CD4-positive, alpha-beta T cell treated with Interferon gamma for 1 hour (primary cell): Measurements from ENCODE around the gene CD27.
"Not testable (repeated sequence)": the region's sequence is repeated elsewhere in the genome, so short reads cannot be mapped to it uniquely, and the experiment has no call there.

ENCODE experiments used
- DNase-seq: peaks from one replicate; pipeline ENCODE4 v3.0.0-alpha.2; 2020

The CD27 gene

DNA sequence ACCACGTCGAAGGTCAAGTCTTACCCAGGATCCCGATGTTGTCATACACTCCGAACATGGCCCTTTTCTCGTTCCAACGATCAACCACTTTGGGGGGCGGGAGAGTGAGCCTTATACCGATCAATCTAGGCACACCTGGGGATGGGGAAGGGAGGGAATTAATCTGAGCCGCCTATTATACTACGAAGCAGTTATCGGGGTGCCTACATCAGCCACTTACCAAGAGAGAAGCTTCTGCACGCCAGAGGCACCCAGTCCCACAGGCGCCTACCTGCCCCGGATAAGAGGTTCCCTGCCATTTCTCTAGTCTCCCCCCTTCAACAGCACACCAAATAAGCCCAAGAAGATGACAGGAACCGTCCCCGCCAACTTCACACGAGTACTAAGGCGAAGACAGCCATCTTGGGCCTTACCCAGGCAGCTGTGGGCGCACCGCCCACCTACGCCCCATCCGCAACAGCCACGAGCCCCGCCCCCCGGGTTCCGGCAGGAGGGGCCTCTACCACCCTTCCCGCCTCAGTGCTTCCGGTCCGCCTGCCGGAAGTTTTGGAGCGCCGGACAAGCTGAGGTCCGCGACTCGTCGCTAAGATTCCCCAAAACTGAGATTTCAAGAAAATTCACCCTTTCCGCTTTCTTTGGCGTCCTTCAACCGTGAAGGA, 48.2 kb downstream of the CD27 start, which contains the start of gene MRPL51:
TSS of gene MRPL51 (minus strand) at position 425 of the 659 bp plus-strand sequence. CDS start at position 299, 126 bp downstream.
- peak; percentile 95 for DNase-seq

DNA sequence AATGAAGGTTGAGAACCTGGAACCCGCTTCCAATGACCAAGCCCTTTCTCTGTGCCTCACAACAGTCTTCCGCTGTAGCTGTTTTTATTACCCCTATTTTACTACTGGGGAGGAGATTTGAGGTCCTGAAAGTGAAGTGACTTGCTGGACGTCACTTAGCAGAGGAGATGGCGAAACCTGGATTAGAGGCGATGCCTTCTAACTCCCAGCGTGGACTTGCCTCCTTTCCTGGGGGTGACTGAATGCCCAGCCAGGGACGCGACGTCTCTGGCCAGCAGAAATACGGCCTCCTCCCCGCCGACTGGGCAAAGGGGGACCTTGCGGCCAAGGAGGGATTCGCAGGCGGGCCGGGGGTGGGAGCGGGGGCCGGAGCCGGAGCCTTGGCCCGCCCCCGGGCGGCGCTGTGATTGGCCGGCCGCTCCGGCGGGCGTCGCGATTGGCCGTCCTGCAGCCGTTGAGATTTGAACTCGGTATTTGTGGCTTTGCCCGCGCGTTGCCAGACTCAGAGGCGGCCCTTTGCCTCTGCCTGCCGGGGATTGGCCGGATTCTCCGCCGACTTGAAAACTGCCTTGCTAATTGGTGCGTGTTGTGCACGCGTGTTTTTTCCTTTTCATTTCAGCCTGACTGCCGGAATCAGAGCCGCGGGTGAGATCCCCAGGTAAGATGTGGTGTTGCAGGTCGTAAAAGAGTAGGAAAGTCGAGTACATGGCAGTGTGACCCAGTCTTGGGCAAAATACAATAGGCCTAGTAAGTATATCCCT, 48.9 kb downstream of the CD27 start, which contains the start of gene NCAPD2:
TSS of gene NCAPD2 (plus strand) at position 606 of the 761 bp plus-strand sequence. CDS start 997 bp downstream, outside the sequence.
- peak; percentile 95 for DNase-seq

DNA sequence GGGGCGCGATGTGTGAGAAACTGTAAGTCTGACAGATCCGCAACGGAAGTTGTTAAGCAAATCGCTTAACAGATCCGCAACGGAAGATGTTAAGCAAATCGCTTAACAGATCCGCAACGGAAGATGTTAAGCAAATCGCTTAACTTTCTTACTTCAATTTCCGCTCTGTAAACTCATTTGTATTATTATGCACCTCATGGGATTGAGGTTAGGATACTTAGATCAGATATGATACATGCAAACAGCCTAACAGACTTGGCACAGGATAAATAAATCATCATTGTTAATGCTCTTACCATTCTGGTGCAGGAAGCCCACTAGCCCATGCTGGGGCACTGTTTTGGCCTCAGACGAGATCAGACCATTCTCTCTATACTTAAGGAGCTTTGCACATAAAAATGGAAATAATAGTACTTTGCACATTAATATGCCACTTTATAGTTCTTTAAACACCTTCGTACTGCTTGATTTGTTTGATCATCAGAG, 49.5 kb downstream of the CD27 start:
- no peak for DNase-seq

DNA sequence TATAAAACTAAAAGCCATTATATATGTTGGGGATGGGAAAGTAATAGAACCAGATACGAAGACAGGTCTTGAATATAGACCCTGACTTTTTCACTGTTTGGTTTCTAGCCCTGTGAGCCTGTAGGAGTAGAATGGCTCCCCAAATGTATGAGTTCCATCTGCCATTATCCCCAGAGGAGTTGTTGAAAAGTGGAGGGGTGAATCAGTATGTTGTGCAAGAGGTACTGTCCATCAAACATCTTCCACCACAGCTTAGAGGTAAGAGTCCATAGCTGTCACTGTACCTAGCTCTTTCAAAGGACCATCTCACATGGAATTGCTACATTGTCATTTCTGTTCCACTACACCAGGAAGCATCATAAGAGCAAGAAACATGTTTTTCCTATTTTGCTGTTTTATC, 50.2 kb downstream of the CD27 start:
- DNase-seq, result no peak

DNA sequence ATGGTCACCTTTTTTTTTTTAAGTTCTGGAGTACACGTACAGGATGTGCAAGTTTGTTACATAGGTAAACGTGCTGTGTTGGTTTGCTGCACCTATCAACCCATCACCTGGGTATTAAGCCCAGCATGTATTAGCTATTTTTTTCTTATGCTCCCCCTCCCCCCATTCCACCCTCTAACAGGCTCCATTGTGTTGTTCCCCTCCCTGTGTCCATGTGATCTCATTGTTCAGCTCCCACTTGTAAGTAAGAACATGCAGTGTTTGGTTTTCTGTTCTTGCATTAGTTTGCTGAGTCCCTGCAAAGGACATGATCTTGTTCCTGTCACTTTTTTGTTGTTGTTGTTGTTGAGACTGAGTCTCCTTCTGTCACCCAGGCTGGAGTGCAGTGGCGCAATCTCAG, 52.5 kb downstream of the CD27 start:
- not testable (repeated sequence) for DNase-seq

DNA sequence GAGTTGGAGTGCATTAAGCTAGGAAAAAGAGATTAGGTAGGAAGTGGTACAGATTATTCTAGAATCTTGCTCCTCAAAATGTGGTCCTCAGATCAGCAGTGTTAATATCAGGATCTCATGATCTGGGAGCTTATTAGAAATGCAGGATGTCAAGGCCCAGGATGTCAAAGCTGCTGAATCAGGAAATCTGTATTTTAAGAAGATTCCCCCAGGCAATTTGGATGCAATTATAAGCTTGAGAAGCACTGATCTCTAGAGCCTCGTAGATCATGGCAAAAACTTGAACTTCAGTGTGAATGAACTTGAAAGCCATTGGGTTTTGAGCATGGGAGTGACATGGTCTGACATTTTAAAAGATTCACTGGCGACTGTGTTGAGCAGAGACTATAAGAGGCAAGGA, 55.7 kb downstream of the CD27 start:
- DNase-seq, result no peak
